Stimulated activated CD4-positive, alpha-beta T cell treated with anti-CD3 and anti-CD28 coated beads, TNF-alpha, amount 100 ng/mL, for 4 hours (primary cell): Measurements from ENCODE around the gene ARHGAP25.
"Not testable (repeated sequence)": the region's sequence is repeated elsewhere in the genome, so short reads cannot be mapped to it uniquely, and the experiment has no call there.

Source experiments
- DNase-seq, 3 experiments: peaks; one replicate each; pipeline ENCODE4 v3.0.0-alpha.2; 2020; ENCODE audit warnings: low read depth in 3 of 3

Gene ARHGAP25

GRCh38 chr2:68796295-68796905 lies 61.8 kb downstream of the ARHGAP25 start:
- DNase-seq: no peak

- no peak for DNase-seq
Observed at GRCh38 chr2:68798569-68798968, 64.0 kb downstream of the ARHGAP25 start.

- no peak for DNase-seq
Observed at GRCh38 chr2:68799140-68800026, 64.8 kb downstream of the ARHGAP25 start.

- no peak for DNase-seq
Observed at GRCh38 chr2:68800027-68800401, 65.4 kb downstream of the ARHGAP25 start.

GRCh38 chr2:68800517-68800916 lies 65.9 kb downstream of the ARHGAP25 start:
- no peak for DNase-seq

- not testable (repeated sequence) for DNase-seq
Observed at GRCh38 chr2:68802161-68802560, 67.5 kb downstream of the ARHGAP25 start.

- DNase-seq: no peak
Observed at GRCh38 chr2:68805025-68805424, 70.4 kb downstream of the ARHGAP25 start.

GRCh38 chr2:68806511-68807109 lies 72.0 kb downstream of the ARHGAP25 start:
- DNase-seq: no peak

GRCh38 chr2:68807821-68808266 lies 73.2 kb downstream of the ARHGAP25 start:
- DNase-seq: no peak

- no peak for DNase-seq
Observed at GRCh38 chr2:68809324-68810240, 75.0 kb downstream of the ARHGAP25 start.

GRCh38 chr2:68811364-68811763 lies 76.8 kb downstream of the ARHGAP25 start:
- DNase-seq: no peak

- no peak for DNase-seq
Observed at GRCh38 chr2:68812251-68812650, 77.6 kb downstream of the ARHGAP25 start.

GRCh38 chr2:68813596-68813995 lies 79.0 kb downstream of the ARHGAP25 start:
- DNase-seq: no peak

- no peak for DNase-seq
Observed at GRCh38 chr2:68817306-68817705, 82.7 kb downstream of the ARHGAP25 start.

- no peak for DNase-seq
Observed at GRCh38 chr2:68819556-68819955, 84.9 kb downstream of the ARHGAP25 start.

GRCh38 chr2:68822207-68822872 lies 87.7 kb downstream of the ARHGAP25 start:
- no peak for DNase-seq

GRCh38 chr2:68824831-68825230 lies 90.2 kb downstream of the ARHGAP25 start:
- no peak for DNase-seq

- DNase-seq: no peak
Observed at GRCh38 chr2:68825866-68826265, 91.3 kb downstream of the ARHGAP25 start.

GRCh38 chr2:68827666-68828065 lies 93.1 kb downstream of the ARHGAP25 start:
- no peak for DNase-seq

- DNase-seq: peak in 1 of 3 experiments; percentile 40
Observed at GRCh38 chr2:68828887-68829708, 94.5 kb downstream of the ARHGAP25 start.
